Cerebellar nuclear complex (tissue), 1 donor: ENCODE results near the gene EFCAB6.

ENCODE experiments used
- DNase-seq, 2 experiments: peaks; one replicate each; lab custom pipeline; 2025; lab: John Stamatoyannopoulos, UW

EFCAB6 gene

DNA sequence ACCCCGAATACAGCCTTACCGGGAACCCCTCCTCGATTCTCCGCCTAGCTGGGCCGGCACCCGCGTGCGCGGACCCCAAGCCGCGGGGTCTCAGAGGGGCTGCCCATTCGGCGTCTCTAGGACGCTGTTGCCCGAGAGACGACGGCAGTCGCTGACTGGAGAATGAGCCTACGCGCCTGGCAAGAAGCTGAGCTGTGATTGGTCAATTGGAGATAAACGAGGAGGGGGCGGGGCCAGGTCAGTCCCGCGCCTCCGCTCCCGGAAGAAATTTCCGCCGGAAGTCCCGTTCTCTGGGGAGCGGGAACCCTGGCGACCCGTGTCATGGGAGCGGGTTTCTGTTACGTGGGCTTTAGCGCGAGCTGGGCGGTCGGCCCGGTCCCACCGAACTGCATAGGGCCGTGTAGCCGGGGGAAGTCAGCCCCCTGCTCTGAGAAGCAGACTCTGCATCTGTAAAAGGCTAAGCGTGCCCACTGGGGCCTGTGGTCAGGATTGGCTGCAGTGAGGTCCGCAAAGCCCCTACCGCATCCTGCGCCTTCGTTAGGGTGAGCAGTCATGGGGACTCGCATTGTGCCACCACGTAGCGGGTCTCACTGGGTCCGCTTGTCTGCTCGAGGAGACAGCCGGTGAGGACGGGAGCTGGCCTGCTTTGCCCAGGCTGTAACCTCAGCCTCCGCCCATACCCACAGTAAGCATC, at the start of gene EFCAB6:
EFCAB6 (minus strand) TSS at position 157 of the 694 bp plus-strand sequence. CDS start 29,987 bp downstream, outside the sequence.
- DNase-seq: peak in 1 of 2 experiments; percentile 83

DNA sequence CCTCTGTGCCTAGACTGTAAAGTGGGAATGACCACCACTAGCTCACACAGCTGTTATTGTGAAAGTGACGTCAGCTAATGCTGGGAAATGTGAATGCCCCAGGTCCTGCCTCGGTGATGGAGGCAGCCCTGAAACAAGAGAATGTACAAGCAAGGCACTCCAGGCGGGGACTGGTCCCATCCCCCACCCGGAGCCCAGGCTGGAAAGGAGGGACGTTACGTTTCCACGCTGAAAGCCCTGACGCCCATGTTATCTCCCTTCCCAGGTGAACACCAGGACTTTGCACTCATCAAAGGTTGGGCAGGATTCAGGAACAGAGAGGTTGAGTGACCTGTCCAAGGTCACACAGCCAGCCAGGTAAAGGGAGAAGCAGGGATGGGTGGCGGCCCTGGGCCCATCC, 49.4 kb upstream of the EFCAB6 start:
- DNase-seq: no peak

- no peak for DNase-seq
These were observed 48.7 kb upstream of the EFCAB6 start for GRCh38 chr22:43860831-43861230.

- no peak for DNase-seq
These were observed 48.0 kb upstream of the EFCAB6 start for GRCh38 chr22:43860126-43860525.

GRCh38 chr22:43859621-43860020, 47.5 kb upstream of the EFCAB6 start:
- no peak for DNase-seq

DNA sequence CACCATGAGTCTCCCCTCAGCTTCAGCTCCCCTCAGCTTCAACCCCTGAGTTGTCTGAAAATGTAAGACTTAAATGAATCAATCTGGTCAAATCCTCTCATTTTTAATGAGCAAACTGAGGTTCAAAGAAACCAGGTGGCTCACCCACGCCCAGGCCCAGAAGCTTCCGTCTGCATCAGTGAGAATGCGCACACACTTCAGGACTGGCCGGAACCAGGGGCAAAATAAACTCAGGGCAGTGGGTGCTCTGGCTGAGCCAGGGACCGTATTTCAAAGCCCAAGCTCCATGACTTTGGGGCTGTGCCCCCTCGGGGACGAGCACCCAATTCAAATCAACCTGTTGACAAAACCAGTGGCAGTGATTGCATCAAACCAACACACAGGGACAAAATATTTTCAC, 47.1 kb upstream of the EFCAB6 start:
- no peak for DNase-seq

GRCh38 chr22:43858156-43858895, 46.2 kb upstream of the EFCAB6 start:
- no peak for DNase-seq

DNA sequence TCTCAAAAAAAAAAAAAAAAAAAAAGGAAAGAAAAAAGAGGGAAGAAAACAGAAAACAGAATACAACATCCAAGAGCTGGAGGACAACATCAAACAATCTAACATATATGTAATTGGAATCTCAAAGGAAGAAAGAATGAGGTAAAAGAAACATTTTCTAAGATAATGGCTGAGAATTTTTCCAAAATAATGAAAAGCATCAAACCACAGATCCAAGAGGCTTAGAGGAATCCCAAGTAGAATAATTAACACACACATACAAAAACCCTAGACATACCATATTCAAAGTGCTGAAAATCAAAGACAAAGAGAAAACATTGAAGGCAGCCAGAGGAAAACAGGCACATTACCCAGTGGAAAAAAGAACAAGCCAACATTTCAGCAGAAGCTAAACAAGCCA, 45.3 kb upstream of the EFCAB6 start:
- DNase-seq: no peak

DNA sequence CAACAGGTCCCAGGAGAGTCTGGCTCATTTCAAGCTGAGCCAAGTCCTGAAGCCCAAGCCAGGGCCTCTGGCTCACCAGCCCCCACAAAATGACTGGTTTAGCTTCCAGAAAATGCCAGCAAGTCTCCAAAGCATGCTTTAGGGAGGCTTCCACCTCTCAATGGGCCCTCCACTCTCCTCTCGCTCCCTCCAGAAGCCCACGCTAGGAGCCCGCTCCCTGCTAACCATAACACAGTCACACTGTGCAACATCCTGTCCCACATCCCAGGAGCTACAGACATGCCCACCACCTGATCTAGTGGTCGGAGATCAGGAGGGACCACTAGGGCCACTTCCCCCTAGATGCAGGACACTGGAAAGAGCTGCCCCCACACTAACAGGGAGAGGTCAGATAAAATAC, 43.3 kb upstream of the EFCAB6 start:
- no peak for DNase-seq

GRCh38 chr22:43854786-43855271, 42.7 kb upstream of the EFCAB6 start:
- no peak for DNase-seq

- DNase-seq: no peak
These were observed 42.1 kb upstream of the EFCAB6 start for GRCh38 chr22:43854121-43854785.

- no peak for DNase-seq
These were observed 41.3 kb upstream of the EFCAB6 start for GRCh38 chr22:43853328-43853931.

DNA sequence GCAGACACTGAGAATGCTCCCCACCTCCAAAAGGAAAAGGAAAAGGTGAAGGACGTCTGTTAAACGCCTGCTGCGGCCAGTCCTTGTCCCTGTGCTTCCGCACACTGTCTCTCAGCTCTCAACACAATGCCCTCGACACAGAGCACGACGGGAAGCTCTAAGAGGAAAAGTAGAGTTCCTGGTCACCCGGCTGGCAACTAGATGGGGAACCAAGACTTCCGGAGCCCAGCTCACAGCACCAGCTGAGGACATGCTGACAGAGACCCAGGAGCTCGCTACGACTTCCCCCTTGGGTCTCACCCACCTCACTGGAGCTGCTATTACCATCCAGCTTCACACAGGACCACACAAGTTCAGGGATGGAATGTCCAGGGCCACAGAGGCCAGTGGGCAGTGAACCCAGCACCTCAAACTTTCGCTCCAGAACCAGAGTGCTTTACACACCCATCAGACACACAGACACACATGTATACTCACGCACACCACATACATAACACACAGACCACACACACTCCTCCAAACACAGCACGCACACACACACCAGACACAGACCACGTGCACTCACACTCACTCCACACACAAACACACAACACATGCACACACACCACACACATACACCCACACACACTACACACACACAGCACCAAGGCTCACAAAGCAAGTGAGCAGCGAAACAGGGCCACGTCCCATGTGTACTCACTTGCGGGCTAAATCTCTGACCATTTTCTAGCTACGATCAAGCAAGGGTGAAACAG, 40.6 kb upstream of the EFCAB6 start:
- no peak for DNase-seq

DNA sequence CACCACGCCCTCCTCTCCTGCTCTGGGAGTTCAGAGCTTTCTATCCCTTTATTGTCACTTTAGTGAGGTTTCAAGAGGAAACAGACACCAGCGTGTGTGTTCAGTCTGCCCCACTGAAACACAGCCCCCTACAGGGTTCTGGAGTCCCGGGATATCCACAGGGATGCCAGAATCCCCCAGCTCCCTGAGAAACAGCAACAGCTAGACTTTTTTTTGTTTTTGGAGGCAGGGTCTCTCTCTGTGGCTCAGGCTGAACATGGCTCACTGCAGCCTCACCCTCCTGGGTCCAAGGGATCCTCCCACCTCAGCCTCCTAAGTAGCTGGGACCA, 39.8 kb upstream of the EFCAB6 start:
- DNase-seq: no peak

- DNase-seq: no peak
These were observed 39.2 kb upstream of the EFCAB6 start for GRCh38 chr22:43851058-43851978.

- no peak for DNase-seq
These were observed 38.4 kb upstream of the EFCAB6 start for GRCh38 chr22:43850529-43850928.

GRCh38 chr22:43849731-43850130, 37.6 kb upstream of the EFCAB6 start:
- no peak for DNase-seq

GRCh38 chr22:43848366-43849171, 36.5 kb upstream of the EFCAB6 start:
- no peak for DNase-seq

DNA sequence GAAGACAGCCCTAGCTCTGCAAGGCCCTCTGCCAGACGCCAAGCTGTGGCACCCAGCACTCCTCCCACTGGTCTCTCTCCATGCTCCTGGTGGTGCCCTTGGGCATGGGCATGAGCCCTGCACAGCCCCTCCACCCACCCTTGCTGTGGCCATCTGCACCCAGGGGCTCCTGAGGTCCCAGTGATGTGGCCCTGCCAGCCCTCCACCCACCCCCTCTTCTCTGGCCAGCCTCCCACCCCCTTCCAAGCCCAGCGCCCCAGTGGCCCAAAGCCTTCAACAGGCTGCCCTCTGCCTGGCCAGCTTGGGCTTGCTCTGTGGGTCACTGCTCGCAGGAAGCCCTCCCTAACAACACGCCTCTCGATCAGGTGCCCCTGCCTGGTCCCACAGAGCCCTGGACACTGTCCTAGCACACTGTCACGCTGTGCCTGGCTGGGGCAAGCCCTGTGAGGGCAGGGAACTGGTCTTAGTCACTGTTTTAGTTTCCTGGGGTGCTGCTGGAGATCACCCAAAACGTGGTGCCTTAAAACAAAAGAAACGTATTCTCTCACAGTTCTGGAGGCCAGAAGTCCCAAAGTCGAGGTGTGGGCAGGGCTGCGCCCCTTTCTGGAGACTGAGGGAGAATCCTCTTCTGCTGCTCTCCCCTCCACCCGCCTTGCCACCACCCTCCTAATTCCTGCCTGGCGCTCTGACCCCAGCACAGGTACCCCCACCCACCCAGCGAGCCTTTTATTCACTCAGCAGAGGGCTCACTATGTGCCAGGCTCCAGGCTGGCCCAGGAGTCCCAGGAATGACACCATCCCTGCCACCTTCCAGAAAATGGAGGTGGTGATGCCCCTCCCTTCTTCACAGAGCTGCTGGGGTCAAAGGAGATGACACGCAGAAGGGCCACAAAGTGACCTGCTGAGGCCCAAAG, 35.5 kb upstream of the EFCAB6 start:
- DNase-seq: no peak
